Activated CD4-positive, alpha-beta memory T cell treated with anti-CD3 and anti-CD28 coated beads for 36 hours (primary cell): ENCODE results near the gene MRGPRF. TPM values are rescaled to one million over a fixed set of nuclear protein-coding genes. Genes with fewer than 3 reads are reported as not detected.
A peak's percentile ranks its signal among the peaks of the same experiment; 100 is the strongest.

Source experiments
- CTCF ChIA-PET: fragments of 350-600 bp; sonication (Branson Sonifier 250); formaldehyde crosslinking; loops from one replicate; lab custom pipeline; 2021; ENCODE audit warnings: antibody characterized with exemption, inconsistent platforms; lab: Charles Lee
- POLR2A ChIA-PET: fragments of 350-600 bp; sonication (Branson Sonifier 250); formaldehyde crosslinking; loops from one replicate; lab custom pipeline; 2021; ENCODE audit warnings: antibody characterized with exemption; lab: Charles Lee
- DNase-seq: peaks from one replicate; pipeline ENCODE4 v3.0.0-alpha.2; 2020
- H3K27ac Mint-ChIP-seq: one replicate; pipeline ENCODE4 v1.8.0; 2021; ENCODE audit warnings: mixed read lengths
- H3K27me3 Mint-ChIP-seq: one replicate; pipeline ENCODE4 v1.8.0; 2021; ENCODE audit warnings: mixed read lengths
- H3K36me3 Mint-ChIP-seq: one replicate; pipeline ENCODE4 v1.8.0; 2021; ENCODE audit warnings: mixed read lengths
- H3K4me1 Mint-ChIP-seq: one replicate; pipeline ENCODE4 v1.8.0; 2021; ENCODE audit warnings: low read depth, mixed read lengths
- H3K4me3 Mint-ChIP-seq: one replicate; pipeline ENCODE4 v1.8.0; 2021; ENCODE audit warnings: mild to moderate bottlenecking, mixed read lengths
- H3K9me3 Mint-ChIP-seq: one replicate; pipeline ENCODE4 v1.8.0; 2021; ENCODE audit warnings: mixed read lengths
- intact Hi-C: fragments of 100-400 bp; cut with micrococcal nuclease; formaldehyde crosslinking; loops from one replicate; pipeline ENCODE4 v1.15.1; 2023
- total RNA-seq, 2 experiments: library from RNA; stranded (reverse); gene quantifications; one replicate each; pipeline ENCODE4 v1.2.3, GENCODE V29; 2021

MRGPRF gene
- total RNA-seq, 2 experiments from 2014 or later = not detected

GRCh38 chr11:69048031-69048693 lies 35.1 kb upstream of the MRGPRF start:
- intact Hi-C loops = loop anchor here (2.0 to 5.0 kb wide), 2 partner anchors 145 to 206 kb away; partner anchors contain the start of genes CPT1A, IGHMBP2 and MRPL21
- H3K4me3 Mint-ChIP-seq = peak overlapping the region; percentile 74

GRCh38 chr11:69044111-69045013 lies 31.3 kb upstream of the MRGPRF start:
- ChIA-PET POLR2A (no interaction called here), CTCF (interaction anchor here (0.9 kb wide), 1 partner anchor 8 kb away, joined by 3 read pairs; no protein-coding TSS in a partner anchor)
- H3K9me3 Mint-ChIP-seq = no peaks in the 10 kb centered on the region
- peaks cover 17% of the 10 kb centered on the region for H3K4me1 Mint-ChIP-seq
- no peak overlapping the region for H3K4me3 Mint-ChIP-seq
- peaks cover 2% of the 10 kb centered on the region for H3K27me3 Mint-ChIP-seq
- H3K36me3 Mint-ChIP-seq = no peaks in the 10 kb centered on the region
- intact Hi-C loops = loop anchor here (5.0 kb wide), 1 partner anchor 202 kb away; the partner anchor contains the start of gene CPT1A
- peak; percentile 53 for DNase-seq
- H3K27ac Mint-ChIP-seq = no peak overlapping the region

More at GRCh38 chr11:69048031-69048693, 35.1 kb upstream of the MRGPRF start:
- H3K9me3 Mint-ChIP-seq = no peaks in the 10 kb centered on the region
- POLR2A ChIA-PET = interaction anchor here (0.9 kb wide), 1 partner anchor 15 kb away, joined by 3 read pairs; no protein-coding TSS in a partner anchor
- H3K4me1 Mint-ChIP-seq = peaks cover 17% of the 10 kb centered on the region
- no peaks in the 10 kb centered on the region for H3K36me3 Mint-ChIP-seq
- DNase-seq = no peak
- CTCF ChIA-PET = no interaction called here
- H3K27ac Mint-ChIP-seq = peak overlapping the region; percentile 45
- H3K27me3 Mint-ChIP-seq = peaks cover 2% of the 10 kb centered on the region

GRCh38 chr11:69041516-69041915 lies 28.5 kb upstream of the MRGPRF start:
- peaks cover 10% of the 10 kb centered on the region for H3K4me1 Mint-ChIP-seq
- no peaks in the 10 kb centered on the region for H3K36me3 Mint-ChIP-seq
- peaks cover 2% of the 10 kb centered on the region for H3K27me3 Mint-ChIP-seq
- DNase-seq = no peak
- no peak overlapping the region for H3K27ac Mint-ChIP-seq
- ChIA-PET CTCF (interaction anchor here (0.9 kb wide), 1 partner anchor 629 kb away, joined by 3 read pairs; no protein-coding TSS in a partner anchor), POLR2A (no interaction called here)
- intact Hi-C loops = no loop called here
- no peaks in the 10 kb centered on the region for H3K9me3 Mint-ChIP-seq
- no peak overlapping the region for H3K4me3 Mint-ChIP-seq

- POLR2A ChIA-PET = no interaction called here
- H3K36me3 Mint-ChIP-seq = no peaks in the 10 kb centered on the region
- H3K27me3 Mint-ChIP-seq = peaks cover 2% of the 10 kb centered on the region
- CTCF ChIA-PET = no interaction called here
- H3K4me1 Mint-ChIP-seq = peaks cover 10% of the 10 kb centered on the region
- H3K27ac Mint-ChIP-seq = no peak overlapping the region
- intact Hi-C loops = no loop called here
- H3K4me3 Mint-ChIP-seq = no peak overlapping the region
- H3K9me3 Mint-ChIP-seq = no peaks in the 10 kb centered on the region
- DNase-seq = peak; percentile 37
These were observed 27.7 kb upstream of the MRGPRF start for GRCh38 chr11:69040581-69041260.

- Mint-ChIP-seq H3K36me3 (no peaks in the 10 kb centered on the region), H3K27ac (no peak overlapping the region), H3K4me1 (peaks cover 10% of the 10 kb centered on the region), H3K9me3 (no peaks in the 10 kb centered on the region), H3K27me3 (peaks cover 2% of the 10 kb centered on the region), H3K4me3 (no peak overlapping the region)
- intact Hi-C loops = no loop called here
- CTCF ChIA-PET = no interaction called here
- POLR2A ChIA-PET = no interaction called here
- DNase-seq = no peak
These were observed 27.0 kb upstream of the MRGPRF start for GRCh38 chr11:69040051-69040450.

- Mint-ChIP-seq H3K27me3 (peaks cover 1% of the 10 kb centered on the region), H3K36me3 (no peaks in the 10 kb centered on the region), H3K9me3 (no peaks in the 10 kb centered on the region), H3K27ac (no peak overlapping the region), H3K4me3 (no peak overlapping the region), H3K4me1 (peaks cover 10% of the 10 kb centered on the region)
- no peak for DNase-seq
- ChIA-PET POLR2A (interaction anchor here (0.6 kb wide), 1 partner anchor 193 kb away, joined by 3 read pairs; no protein-coding TSS in a partner anchor), CTCF (no interaction called here)
- intact Hi-C loops = no loop called here
These were observed 26.5 kb upstream of the MRGPRF start for GRCh38 chr11:69039501-69039900.

GRCh38 chr11:69037544-69037943 lies 24.5 kb upstream of the MRGPRF start:
- Mint-ChIP-seq H3K36me3 (no peaks in the 10 kb centered on the region), H3K4me1 (peaks cover 10% of the 10 kb centered on the region), H3K27me3 (peaks cover 2% of the 10 kb centered on the region), H3K4me3 (no peak overlapping the region), H3K27ac (no peak overlapping the region), H3K9me3 (no peaks in the 10 kb centered on the region)
- CTCF ChIA-PET = no interaction called here
- POLR2A ChIA-PET = no interaction called here
- DNase-seq = no peak
- intact Hi-C loops = no loop called here

- H3K27ac Mint-ChIP-seq = no peak overlapping the region
- CTCF ChIA-PET = no interaction called here
- DNase-seq = no peak
- intact Hi-C loops = no loop called here
- no peak overlapping the region for H3K4me3 Mint-ChIP-seq
- H3K4me1 Mint-ChIP-seq = peaks cover 10% of the 10 kb centered on the region
- POLR2A ChIA-PET = no interaction called here
- peaks cover 2% of the 10 kb centered on the region for H3K27me3 Mint-ChIP-seq
- no peaks in the 10 kb centered on the region for H3K36me3 Mint-ChIP-seq
- no peaks in the 10 kb centered on the region for H3K9me3 Mint-ChIP-seq
These were observed 24.0 kb upstream of the MRGPRF start for GRCh38 chr11:69037074-69037473.

GRCh38 chr11:69035946-69036340 lies 22.9 kb upstream of the MRGPRF start:
- no peak for DNase-seq
- intact Hi-C loops = no loop called here
- ChIA-PET POLR2A (no interaction called here), CTCF (no interaction called here)
- peaks cover 5% of the 10 kb centered on the region for H3K4me1 Mint-ChIP-seq
- no peak overlapping the region for H3K27ac Mint-ChIP-seq
- peaks cover 2% of the 10 kb centered on the region for H3K27me3 Mint-ChIP-seq
- no peaks in the 10 kb centered on the region for H3K36me3 Mint-ChIP-seq
- no peaks in the 10 kb centered on the region for H3K9me3 Mint-ChIP-seq
- H3K4me3 Mint-ChIP-seq = no peak overlapping the region

GRCh38 chr11:69035150-69035945 lies 22.3 kb upstream of the MRGPRF start:
- CTCF ChIA-PET = no interaction called here
- POLR2A ChIA-PET = no interaction called here
- peaks cover 2% of the 10 kb centered on the region for H3K27me3 Mint-ChIP-seq

GRCh38 chr11:69034123-69034867 lies 21.2 kb upstream of the MRGPRF start:
- no peak overlapping the region for H3K27ac Mint-ChIP-seq
- DNase-seq = no peak
- intact Hi-C loops = no loop called here
- H3K4me1 Mint-ChIP-seq = no peaks in the 10 kb centered on the region
- peaks cover 2% of the 10 kb centered on the region for H3K27me3 Mint-ChIP-seq
- no peak overlapping the region for H3K4me3 Mint-ChIP-seq
- CTCF ChIA-PET = no interaction called here
- POLR2A ChIA-PET = no interaction called here
- no peaks in the 10 kb centered on the region for H3K9me3 Mint-ChIP-seq
- H3K36me3 Mint-ChIP-seq = no peaks in the 10 kb centered on the region

More at GRCh38 chr11:69035150-69035945, 22.3 kb upstream of the MRGPRF start:
- no peaks in the 10 kb centered on the region for H3K9me3 Mint-ChIP-seq
- no peaks in the 10 kb centered on the region for H3K4me1 Mint-ChIP-seq
- no peak for DNase-seq
- H3K27ac Mint-ChIP-seq = no peak overlapping the region
- H3K36me3 Mint-ChIP-seq = no peaks in the 10 kb centered on the region
- intact Hi-C loops = no loop called here
- no peak overlapping the region for H3K4me3 Mint-ChIP-seq
